Measurements from ENCODE around the gene SETD4. TPM values are rescaled to one million over a fixed set of nuclear protein-coding genes. Genes with fewer than 3 reads are reported as not detected.

Gene SETD4
- total RNA-seq, 1 donor from 2014 or later = 13.9 TPM

DNA sequence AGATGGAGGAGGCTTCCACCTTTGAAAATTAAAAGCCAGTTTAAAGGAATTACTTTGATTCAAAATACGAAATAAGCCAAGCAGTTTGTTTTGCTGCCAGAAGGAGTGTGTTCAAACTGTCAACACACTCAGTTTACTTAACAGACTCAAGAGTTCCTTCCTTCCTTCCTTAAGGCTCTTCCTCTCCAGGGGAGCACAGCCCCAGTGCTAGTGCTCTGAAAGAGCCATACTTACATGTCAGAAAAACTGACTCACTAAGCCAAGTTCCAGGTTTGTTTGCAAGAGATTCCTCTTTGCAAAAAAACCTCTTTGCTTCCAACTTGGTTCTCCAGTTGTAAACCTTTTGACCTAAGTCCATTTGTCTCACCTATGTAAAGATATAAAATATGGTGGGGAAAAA is 14.3 kb downstream of the SETD4 start:
- ATAC-seq = no peak

DNA sequence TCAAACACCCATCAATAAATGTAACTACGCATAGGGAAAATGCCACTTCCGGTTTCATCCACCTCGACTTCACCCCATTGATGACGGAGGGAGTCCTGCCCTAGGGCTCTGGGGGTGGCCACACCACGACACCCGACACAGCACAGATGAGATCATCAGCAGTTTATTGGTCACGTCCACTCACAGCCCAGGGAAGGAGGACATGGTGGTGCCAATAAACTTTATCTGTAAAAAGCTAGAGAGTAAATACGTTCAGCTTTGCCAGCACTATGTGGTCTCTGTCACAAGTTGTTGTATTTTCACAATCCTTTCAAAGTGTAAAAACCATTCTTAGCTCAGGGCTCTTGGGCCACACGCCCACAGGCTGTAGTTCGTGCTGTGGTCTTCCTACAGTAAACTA is 16.3 kb downstream of the SETD4 start:
- ATAC-seq = no peak

DNA sequence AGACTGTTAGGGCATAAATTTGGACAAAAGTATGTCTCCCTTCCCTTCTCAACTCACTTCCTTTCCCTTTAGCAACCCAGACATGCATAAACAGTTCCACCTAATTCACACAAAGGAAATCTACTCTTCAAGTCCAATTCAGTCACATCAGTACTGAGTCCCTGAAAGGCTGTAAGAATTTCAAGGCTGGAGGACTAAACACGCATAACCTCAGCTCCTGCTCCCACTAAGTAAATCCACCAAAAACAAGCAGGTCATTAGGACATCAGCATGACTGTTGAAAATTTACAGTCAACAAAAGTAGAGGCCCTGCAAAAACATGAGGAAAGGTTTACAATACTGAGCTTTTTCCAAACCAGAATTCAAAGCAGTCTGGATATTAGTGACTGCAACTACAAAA is 18.4 kb downstream of the SETD4 start:
- ATAC-seq = no peak

DNA sequence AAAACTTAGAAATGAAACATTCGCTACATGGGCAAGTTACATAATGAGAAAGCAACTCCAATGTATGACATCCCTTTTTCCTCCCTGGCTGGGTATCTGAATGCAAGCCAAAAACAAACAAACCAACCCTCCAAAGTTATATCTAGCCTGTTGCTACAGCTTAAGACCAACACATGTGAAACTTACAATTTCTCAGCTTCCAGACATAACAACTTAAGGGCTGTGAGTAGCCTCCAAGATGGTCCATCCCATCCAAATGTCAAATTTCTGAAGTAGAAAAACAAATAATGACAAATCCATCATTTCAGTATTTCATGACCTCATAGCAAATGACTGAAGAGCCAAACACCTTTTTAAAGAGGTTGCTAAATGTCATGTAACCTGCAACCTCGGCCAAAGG is 19.9 kb downstream of the SETD4 start:
- ATAC-seq = no peak

DNA sequence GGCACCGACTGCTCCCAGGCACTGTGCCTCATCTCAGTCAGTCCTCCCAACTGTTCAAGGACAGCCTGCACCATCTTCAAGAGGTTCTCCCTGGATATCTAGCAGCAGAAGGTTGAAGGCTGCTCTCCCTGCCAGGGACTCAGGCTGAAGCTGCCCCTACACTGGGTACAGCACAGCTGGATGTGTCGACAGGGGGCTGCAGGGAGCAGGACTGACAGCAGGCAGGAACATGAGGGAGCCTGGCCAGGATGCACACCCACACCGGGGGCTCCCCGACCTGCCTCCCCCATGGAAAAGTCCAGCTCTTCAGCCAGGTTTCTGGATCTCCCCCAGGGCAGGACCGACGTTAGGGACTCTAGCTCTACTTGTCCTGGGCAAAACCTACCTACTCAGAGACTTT is 20.5 kb downstream of the SETD4 start:
- ATAC-seq = peak; percentile 36

DNA sequence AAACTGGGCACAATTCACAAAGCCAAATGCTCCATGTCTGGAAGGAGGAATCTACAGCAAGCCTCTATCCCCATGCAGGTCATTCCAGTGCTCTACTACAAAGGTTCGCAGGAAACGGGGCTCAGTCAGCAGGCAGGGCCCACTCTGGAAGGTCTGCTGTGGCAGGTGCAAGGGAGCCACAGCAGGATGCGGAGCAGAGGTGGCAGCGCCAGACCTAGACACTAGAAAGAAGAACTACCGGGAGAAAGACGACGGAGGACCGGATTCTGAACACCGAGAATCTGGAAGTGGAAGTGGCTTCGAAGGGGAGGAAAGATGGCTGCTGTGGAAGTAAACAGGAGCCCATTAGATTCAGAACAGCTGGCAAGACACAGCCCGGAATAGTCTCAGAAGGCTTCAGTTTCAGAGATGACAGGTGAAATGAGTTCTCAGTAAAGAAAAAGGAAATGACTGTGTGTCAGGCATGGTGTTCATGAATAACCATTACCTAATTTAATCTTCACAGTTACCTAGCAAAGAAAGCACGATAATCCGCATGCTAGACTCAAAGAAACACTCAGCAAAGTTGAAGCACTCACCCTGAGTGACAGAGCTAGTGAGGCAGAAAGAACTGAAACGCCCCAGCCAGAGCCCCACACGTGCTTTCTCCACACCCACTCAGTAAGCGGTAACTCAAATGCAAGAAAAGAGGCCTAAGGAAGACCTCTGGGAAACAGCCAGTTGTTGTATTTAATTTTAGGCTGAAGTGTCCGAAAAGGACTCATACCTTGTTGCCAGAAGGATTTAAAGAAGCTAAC is 21.4 kb downstream of the SETD4 start:
- ATAC-seq = peak; percentile 79

DNA sequence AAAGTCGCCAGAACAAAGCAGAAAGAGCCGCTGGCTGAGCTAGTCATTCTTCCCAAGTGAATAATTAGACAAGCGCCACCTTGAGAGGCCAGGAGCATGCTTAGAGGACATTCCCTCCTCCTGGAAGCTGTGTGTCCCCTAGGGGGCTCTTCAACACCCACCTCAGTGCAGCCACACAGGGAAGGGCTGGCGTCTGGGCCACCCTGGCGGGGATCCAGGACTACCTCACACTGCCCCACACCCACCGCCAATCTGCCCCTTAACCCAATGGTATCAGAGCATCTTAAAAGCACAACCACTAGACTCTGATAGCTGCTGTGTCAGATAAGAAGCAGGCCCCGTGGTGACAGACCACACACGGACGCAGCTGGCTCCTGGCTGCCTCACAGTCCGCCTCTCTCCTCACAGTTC is 24.9 kb downstream of the SETD4 start:
- ATAC-seq = no peak

DNA sequence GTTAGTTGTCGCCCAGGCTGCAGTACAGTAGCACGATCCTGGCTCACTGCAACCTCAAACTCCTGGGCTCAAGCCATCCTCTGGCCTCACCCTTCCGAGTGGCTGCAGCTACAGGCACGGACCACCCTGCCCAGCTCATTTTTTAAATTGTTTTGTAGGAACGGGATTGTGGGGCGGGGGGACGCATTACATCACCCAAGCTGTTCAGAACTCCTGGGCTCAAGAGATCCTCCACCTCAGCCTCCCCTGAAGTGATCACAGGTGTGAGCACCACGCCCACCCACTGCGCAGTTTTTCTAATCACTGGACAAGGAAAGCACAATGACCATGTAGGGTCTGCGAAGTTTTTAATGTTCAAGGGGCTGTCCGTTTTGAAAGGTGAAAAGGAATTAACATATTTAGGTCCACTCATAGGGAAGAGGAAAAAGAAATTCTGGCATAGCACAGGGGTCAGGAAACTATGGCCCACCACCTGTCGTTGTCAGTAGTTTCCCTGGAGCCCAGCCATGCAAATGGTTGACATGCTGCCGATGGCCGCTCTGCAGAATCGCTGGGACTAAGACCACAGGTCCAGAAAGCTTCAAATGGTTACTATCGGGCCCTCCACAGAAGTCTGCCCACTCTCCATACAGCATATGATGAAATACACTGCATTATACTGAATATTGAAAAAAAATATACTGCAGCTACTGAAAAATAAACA is 26.0 kb downstream of the SETD4 start:
- ATAC-seq = no peak

DNA sequence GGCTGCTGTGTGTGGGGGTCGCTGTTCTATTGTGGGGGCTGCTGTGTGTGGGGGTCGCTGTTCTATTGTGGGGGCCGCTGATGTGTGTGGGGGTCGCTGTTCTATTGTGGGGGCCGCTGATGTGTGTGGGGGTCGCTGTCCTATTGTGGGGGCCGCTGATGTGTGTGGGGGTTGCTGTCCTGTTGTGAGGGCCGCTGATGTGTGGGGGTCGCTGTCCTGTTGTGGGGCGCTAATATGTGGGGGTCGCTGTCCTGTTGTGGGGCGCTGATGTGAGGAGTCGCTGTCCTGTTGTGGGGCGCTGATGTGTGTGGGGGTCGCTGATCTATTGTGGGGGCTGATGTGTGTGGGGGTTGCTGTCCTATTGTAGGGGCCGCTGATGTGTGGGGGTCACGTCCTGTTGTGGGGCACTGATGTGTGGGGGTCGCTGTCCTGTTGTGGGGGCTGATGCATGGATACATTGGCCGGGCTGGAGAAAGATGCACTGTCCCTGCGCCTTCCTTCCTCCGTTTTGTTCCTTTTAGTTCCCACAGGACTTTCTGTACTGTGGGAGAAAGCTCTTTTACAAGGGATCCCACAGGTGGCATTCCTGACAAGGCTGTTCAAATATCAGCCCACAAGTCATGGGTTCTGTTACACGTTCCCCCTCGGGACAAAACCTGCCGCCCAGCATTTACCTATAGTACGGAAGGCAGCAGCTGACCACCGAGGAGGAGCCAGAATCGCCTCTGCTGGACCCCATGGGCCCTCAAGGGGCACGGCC is 27.5 kb downstream of the SETD4 start:
- no peak for ATAC-seq

DNA sequence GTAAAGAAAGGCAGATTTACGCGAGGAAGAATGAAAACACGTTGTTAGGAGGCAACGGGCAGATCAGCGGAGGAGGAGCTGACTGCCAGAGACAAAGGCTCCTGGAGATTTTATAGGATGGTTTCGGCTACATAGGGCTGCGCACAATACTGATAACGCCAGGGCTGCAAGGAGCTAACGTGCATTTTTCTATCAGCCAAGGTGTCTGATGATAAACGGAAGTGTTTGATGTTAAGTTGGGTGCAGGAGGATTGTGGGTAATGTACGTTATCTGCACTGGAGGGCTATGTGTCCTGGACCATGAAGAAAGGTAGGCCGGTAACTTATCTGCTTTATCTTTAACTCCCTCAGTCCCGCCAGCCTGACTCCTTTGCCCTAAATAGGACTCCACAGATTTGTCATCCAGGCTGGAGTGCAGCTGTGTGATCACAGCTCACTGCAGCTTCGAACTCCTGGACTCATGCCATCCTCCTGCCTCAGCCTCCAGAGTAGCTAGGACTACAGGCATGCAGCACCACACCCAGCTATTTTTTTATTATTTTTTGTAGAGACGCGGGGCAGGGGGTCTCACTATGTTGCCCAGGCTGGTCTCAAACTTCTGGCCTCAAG is 29.6 kb downstream of the SETD4 start:
- ATAC-seq = no peak

DNA sequence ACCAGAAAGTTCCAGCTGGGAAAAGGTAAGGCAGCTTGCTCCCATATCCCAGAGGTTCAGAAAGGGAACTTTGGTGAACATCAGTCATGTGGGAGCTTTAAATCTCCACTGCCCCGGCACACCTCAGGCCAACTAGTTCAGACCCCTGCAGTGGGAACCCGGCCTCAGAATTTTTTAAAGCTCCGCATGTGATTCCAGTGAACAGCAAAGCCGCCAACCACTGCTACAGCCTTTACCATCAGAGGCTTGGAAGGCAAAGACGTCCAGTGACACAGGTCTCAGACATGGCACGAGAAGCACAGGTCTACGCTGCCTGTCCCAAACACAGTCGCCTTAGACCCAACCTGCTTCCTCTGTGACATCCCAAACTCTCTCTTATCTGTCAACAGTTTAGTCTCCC is 31.0 kb downstream of the SETD4 start:
- ATAC-seq = no peak

DNA sequence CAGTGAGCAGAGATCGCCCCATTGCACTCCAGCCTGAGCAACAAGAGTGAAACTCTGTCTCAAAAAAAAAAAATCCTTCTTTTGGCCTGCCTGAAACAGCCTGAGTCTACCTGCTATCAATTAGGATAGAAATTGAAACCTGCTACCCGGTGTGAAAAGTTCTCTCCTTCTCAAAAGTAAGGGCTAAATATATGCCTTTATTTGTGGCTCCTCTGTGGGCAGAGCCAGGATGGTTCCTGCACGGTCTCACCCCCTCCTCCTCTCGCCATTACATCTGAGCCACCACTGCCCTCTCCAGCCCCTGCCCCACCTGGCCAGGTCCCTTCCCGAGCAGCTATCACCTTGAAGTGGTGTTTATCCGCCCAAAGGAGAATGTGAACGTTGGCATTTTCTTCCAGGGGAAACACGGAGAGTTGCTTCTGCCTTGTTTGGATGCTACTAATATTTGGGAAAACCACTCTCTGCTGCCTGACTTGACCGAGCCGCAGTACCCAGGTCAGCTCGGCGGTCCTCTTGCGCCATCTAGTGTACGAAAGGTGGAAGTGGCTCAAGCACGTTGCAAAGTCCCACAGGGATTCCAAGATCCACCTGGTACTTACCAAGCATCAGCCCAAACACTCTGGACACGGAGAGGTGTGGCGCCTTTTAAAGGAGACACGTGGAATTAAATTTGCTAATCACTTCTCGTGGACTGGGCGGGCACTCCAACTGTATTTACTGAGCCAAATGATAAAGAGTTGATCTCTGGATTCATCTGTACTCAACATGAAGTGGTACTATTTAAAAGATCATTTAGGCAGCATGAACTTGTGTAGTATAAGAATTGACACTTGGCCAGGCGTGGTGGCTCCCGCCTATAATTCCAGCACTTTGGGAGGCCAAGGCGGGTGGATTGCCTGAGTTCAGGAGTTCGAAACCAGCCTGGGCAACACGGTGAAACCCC is 31.9 kb downstream of the SETD4 start:
- ATAC-seq = peak; percentile 91

DNA sequence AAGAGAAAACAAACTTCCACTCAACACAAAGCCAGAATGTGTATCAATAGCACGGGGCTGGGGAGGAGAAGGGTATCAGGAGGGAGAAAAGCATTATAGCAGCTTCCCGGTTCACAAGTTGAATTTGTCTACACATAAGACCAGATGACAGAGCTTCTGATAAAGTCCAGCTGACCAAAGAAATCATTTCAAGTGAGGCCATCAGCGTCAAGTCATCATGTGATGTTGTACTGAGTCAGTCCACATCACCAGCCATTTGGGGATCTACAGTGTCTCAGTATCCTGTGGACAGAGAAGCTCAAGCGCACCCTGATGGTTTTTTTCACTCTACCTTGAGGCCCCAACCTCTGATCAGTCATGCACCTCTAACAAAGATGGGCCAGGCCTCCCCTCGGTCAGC is 33.0 kb downstream of the SETD4 start:
- ATAC-seq = no peak

DNA sequence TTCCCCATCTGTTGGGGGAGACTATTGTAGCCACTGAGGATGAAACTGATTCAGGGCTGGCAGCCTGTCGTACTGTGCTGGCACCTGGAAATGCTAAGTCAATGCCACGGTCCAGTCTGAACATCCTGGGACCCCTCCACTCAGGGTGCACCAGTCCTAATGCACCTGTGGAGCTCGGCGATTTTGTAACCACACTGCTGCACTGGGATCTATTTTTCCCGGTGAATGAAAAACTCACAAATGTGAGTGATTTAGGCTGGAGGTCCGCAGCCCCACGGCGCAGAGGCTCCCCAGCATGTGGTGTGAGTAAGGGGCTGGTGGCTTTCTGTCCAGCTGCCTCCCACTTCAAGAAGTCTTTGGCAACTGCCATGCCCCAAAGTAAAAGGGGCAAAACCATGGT is 35.5 kb downstream of the SETD4 start:
- ATAC-seq = no peak

DNA sequence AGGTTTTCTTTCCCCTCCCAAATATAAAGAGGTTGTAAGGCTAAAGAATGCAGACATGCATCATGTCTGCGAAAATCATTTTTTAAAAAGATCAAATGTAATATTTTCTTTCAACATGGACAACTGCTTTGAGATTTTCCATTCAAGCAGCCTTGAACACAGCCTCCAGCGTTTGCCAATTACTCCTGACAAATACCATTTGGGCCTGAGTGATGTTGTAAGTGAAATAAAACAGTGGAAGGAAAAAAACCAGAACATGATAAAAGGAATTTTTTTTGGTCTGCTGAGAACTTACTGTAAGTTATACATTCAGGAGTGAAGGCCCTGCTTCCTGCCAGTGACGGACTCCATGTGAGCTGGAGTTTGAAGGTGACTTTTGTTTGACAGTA is 37.2 kb downstream of the SETD4 start:
- no peak for ATAC-seq

DNA sequence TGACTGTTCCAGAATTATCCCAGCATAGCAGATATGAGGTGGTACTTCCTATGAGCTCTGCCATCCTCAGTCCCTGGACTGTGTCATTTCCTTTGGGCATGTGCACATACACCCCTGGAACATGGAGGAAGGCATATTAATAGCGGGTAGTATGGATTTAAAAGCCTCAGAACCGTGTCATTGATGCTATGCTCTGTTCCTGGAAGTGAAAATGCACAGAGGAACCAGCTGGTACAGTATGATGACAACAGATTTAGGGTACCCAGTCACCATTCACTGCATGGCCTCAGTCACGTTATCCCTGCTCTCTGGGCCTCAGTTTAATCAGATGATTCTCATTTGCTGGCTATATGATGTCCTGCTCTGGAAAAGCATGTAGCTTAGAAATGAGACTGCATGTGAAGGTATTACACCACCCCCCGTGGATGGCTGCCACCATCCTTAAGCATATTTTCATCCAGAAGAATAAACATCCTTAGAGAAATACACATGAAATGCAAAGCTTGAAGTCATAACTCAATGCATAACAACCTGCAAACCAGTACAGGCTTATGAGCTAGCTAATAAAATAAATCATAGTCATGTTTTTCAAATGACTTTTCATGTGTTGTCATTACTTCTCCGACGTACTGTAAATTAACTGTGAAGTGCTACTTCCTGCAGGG is 37.8 kb downstream of the SETD4 start:
- ATAC-seq = peak; percentile 39

DNA sequence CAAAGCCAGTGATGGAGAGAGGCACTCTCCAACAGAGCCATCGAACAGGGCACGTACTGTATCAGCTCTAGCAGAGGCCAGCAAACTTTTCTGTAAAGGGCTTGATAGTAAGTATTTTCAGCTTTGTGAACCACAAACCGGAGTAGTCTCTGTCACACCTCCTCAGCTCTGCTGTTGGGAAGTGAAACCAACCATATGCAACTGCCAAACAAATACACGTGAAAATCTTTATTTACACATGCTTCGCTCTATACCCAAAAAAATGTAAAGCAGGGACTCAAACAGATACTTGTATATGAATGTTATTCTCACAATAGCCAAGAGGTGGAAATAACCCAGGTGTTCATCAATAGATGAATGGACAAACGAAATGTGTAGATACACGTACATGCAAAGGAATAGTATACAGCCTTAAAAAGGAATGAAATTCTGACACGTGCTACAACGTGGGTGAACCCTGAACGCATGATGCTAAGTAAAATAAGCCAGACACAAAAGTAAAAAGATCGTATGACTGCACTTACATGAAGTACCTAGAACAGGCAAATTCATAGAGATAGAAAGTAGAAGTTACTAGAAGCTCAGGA is 39.0 kb downstream of the SETD4 start:
- ATAC-seq = no peak

DNA sequence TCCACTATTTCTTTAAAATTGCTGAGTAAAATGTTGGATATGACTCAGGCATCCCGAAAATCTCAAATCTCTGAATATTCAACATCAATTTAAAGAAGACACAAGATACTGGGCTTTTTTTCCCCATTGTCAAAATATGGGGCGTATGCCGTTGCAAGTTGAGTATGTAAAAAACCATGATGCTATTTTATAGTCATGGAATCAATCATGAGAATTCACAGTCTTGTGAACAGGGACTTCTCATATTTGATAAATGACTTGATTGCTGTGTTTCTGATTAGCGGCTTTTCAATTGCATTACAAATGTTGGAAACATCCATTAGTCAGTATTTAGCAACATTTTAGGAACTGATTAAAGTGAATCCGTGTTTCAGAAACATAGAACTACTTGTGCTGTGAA is 45.3 kb downstream of the SETD4 start:
- ATAC-seq = no peak

DNA sequence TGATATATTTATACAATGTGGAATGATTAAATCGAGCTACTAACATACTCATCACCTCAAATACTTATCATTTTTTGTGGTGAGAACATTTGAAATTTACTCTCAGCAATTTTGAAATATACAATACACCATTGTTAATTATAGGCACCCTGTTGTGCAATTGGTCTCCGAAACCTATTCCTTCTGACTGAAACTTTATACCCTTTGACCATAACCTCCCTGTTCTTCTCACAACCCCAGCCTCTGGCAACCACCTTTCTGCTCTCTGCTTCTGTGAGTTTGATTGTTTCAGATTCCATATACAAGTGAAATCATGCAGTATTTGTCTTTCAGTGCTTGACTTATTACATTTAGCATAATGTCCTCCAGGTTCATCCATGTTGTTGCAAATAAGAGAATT is 49.5 kb downstream of the SETD4 start:
- no peak for ATAC-seq

DNA sequence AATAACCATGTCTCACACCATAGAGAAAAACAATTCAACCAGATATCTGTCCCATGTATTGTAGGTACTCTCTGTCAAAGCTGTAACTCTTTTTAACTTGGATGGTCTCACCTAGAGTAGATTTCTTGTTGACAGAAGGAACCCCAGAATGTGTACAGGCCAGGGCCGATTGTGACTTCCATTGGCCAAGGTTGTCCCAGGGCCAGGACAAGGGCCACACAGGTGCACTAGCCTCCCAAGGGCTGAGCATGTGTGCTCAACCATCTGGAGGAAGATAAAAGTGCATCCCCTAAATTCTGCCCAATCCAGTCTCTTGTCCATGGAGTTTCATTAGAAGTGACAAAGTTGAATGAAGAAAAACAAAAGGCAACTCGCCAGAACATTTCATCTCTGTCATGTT is 51.8 kb downstream of the SETD4 start:
- ATAC-seq = no peak

DNA sequence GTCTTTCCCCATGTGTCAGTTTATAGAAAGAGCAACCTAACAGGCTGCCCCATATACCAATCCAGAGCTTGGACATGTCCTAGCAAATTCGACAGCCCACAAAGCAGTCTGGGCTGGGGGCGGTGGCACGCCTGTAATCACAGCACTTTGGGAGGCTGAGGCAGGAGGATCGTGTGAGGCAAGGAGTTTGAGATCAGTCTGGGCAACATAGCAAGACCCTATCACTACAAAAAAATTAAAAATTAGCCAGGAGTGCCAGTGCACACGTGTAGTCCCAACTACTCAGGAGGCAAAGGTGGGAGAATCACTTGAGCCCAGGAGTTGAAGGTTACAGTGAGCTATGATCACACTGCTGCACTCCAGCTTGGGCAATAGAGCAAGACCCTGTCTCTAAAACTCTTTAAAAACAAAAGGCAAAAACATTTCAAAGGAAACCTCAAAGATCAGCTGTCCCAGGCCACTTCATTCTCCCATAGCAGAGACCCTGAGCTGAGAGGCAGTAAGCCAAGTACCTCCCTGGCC is 54.4 kb downstream of the SETD4 start:
- no peak for ATAC-seq
